K562 (cell line): Measurements from ENCODE around the gene EXOC4. TPM values are rescaled to one million over a fixed set of nuclear protein-coding genes. Genes with fewer than 3 reads are reported as not detected.

Experiments
- AFF4 ChIP-seq: sonication (generic); formaldehyde crosslinking; IDR thresholded peaks from 2 replicates; pipeline ENCODE4 v1.8.0; 2023; ENCODE audit warnings: mild to moderate bottlenecking, missing genetic modification reagents
- BACH1 ChIP-seq: fragments of 200-800 bp; sonication (Bioruptor generic); IDR thresholded peaks from 2 replicates; pipeline ENCODE4 v1.6.1; 2016; ENCODE audit warnings: missing genetic modification characterization, missing compliant biosample characterization
- FOXJ3 ChIP-seq: sonication (generic); formaldehyde crosslinking; IDR thresholded peaks from 2 replicates; pipeline ENCODE4 v1.4.0; 2020; ENCODE audit warnings: mild to moderate bottlenecking, missing genetic modification reagents
- GTF3C2 ChIP-seq: IDR thresholded peaks from 3 replicates; pipeline ENCODE4 v1.6.1; 2011; ENCODE audit warnings: borderline replicate concordance, mild to moderate bottlenecking, moderate library complexity; ENCODE audit not compliant: insufficient read length; ENCODE audit errors: extremely low read depth
- KLF6 ChIP-seq: fragments of 250-450 bp; sonication (Bioruptor Pico); IDR thresholded peaks from 2 replicates; pipeline ENCODE4 v1.4.0; 2020; ENCODE audit warnings: mild to moderate bottlenecking, moderate library complexity, borderline replicate concordance
- PYGO2 ChIP-seq: fragments of 450-650 bp; IDR thresholded peaks from 2 replicates; pipeline ENCODE4 v1.6.1; 2016; ENCODE audit warnings: mild to moderate bottlenecking, missing genetic modification characterization, moderate library complexity, missing compliant biosample characterization
- UBTF ChIP-seq, 2 experiments: IDR thresholded peaks; 2 replicates each; pipeline ENCODE4 v1.6.1; 2012; ENCODE audit warnings: improper control_type of control experiment in 2 of 2, low read depth in 2 of 2, low read length in 2 of 2, borderline replicate concordance in 1 of 2
- XRCC5 ChIP-seq: fragments of 200-400 bp; formaldehyde crosslinking; IDR thresholded peaks from 2 replicates; pipeline ENCODE4 v1.6.1; 2017; ENCODE audit warnings: low read depth, mild to moderate bottlenecking, low read length
- ZNF3 ChIP-seq: fragments of 250-450 bp; sonication (Bioruptor Pico); IDR thresholded peaks from 2 replicates; pipeline ENCODE4 v1.5.0; 2021; ENCODE audit warnings: mild to moderate bottlenecking, moderate library complexity
- ZZZ3 ChIP-seq: fragments of 450-650 bp; IDR thresholded peaks from 2 replicates; pipeline ENCODE4 v1.6.1; 2016; ENCODE audit warnings: antibody characterized with exemption, mild to moderate bottlenecking, moderate library complexity
- polyA plus RNA-seq, 8 experiments: library from polyadenylated mRNA; depleted of rRNA in 4 of 8; stranded (reverse) in 5 of 8; unstranded in 3 of 8; fragments of >200 nt; fragmentation: Nextera tagmentation in 2 of 8; fragmentation: Illumina TruSeq in 1 of 8; extraction: Ambion mirVana in 2 of 8; extraction: Trizol in 1 of 8; gene quantifications; 2 replicates each; pipeline versions ENCODE4 v1.2.1 to v1.2.3, GENCODE V29; 2011 to 2014; ENCODE audit warnings: inconsistent platforms in 1 of 8, missing spikeins in 1 of 8
- total RNA-seq, 7 experiments: library from RNA; depleted of rRNA in 6 of 7; stranded (reverse); fragments of >200 nt in 6 of 7; fragmentation: Illumina TruSeq in 2 of 7; extraction: Trizol in 2 of 7; gene quantifications; 2 replicates each; pipeline versions ENCODE4 v1.2.1 to v1.2.3, GENCODE V29; 2011 to 2021; ENCODE audit warnings: low replicate concordance in 1 of 7

EXOC4 gene
- total and polyA plus RNA-seq, 9 of the 15 experiments (the other 6 are each of a cell fraction or from before 2014, with no cell fraction given) = 18.5 to 73.1 (median 46.6) TPM

GRCh38 chr7:133514551-133514950 lies 261.7 kb downstream of the EXOC4 start (continued):
- TF ChIP-seq AFF4 (CRISPR knock-in tag) (no peak), UBTF (IDR thresholded peaks at IDR 0.05; ENCODE audit: borderline replicate concordance in 1 of 2, low read depth in 2 of 2, low read length in 2 of 2) (no peak), BACH1 (no peak), XRCC5 (no peak), PYGO2 (no peak), ZNF3 (CRISPR knock-in tag) (no peak), GTF3C2 (no peak), ZZZ3 (no peak), FOXJ3 (CRISPR knock-in tag) (no peak), KLF6 (no peak)
